Endothelial cell of umbilical vein (primary cell): Measurements from ENCODE around the gene CEP85L.

Experiments
- CTCF ChIP-seq, 2 donors: IDR thresholded peaks; 1 replicate in 1 of 2; 2 replicates in 1 of 2; pipeline ENCODE4 v1.5.1; 2011; ENCODE audit warnings: low read length in 2 of 2, mild to moderate bottlenecking in 2 of 2, moderate library complexity in 2 of 2, control low read depth in 1 of 2, inconsistent platforms in 1 of 2, low read depth in 1 of 2; ENCODE audit not compliant: insufficient read depth in 1 of 2; ENCODE audit errors: extremely low read depth in 1 of 2
- EZH2 ChIP-seq: IDR thresholded peaks from 2 replicates; pipeline ENCODE4 v1.6.1; 2012; ENCODE audit warnings: borderline replicate concordance, low read depth, mild to moderate bottlenecking, moderate library complexity, low read length, inconsistent platforms; ENCODE audit not compliant: severe bottlenecking
- FOS ChIP-seq: IDR thresholded peaks from 2 replicates; pipeline ENCODE4 v1.6.1; 2011; ENCODE audit warnings: mild to moderate bottlenecking, low read length, moderate library complexity, borderline replicate concordance; ENCODE audit not compliant: insufficient read depth
- GATA2 ChIP-seq: IDR thresholded peaks from 2 replicates; pipeline ENCODE4 v1.7.0; 2011; ENCODE audit warnings: low read depth, mild to moderate bottlenecking, moderate library complexity, mixed read lengths, low read length; ENCODE audit not compliant: insufficient read length, insufficient read depth
- JUN ChIP-seq: IDR thresholded peaks from 2 replicates; pipeline ENCODE4 v1.6.1; 2011; ENCODE audit warnings: borderline replicate concordance, low read depth; ENCODE audit not compliant: insufficient read length, insufficient read depth
- MYC ChIP-seq: IDR thresholded peaks from one replicate; pipeline ENCODE4 v1.6.1; 2011; ENCODE audit warnings: mild to moderate bottlenecking, low read depth, low read length
- POLR2A ChIP-seq: IDR thresholded peaks from 2 replicates; pipeline ENCODE4 v1.6.1; 2012; ENCODE audit warnings: low read depth, mild to moderate bottlenecking, control low read depth, low read length
- POLR2AphosphoS5 ChIP-seq: IDR thresholded peaks from 2 replicates; pipeline ENCODE4 v1.6.1; 2012; ENCODE audit warnings: low read depth, mild to moderate bottlenecking, control low read depth, low read length, moderate library complexity; ENCODE audit not compliant: insufficient read depth
- TF ChIP-seq, protein P1 (sequence below): IDR thresholded peaks from 2 replicates; pipeline ENCODE4 v1.6.1; 2011; ENCODE audit not compliant: insufficient read depth, insufficient read length

DNA sequence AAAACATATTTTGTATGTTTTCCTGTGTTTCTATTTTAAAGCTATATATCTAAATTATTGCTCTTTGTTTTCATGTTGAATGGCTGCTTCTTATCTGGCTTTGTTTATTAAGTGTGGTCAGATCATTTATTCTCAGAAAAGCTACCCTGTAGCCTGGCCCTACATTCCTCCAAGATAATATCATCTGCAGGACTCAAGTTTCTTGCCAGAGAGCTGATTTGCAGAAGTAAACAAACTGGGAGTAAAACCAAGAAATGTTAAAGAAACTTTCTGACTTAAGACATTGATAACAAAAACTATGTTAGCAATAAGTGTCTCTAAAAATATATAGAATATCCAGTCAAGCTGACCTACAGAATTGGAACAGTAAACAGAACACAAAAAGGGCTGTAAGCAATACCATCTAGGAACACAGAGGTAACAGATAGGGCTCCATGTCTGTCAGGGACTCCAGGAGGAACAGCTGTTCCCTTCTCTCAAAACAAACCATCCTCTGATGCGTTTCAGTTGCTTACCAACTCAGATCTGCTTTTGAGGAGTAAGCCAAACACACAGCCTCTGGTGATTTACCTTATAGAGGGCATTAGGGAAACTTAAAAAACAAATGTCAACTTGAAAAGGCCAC is 17.5 kb upstream of the CEP85L start:
- TF ChIP-seq POLR2A (no peak), CTCF (IDR thresholded peaks at IDR 0.05; ENCODE audit: extremely low read depth in 1 of 2, insufficient read depth in 1 of 2, low read depth in 1 of 2, low read length in 2 of 2) (no peak), POLR2AphosphoS5 (no peak), EZH2 (no peak), MYC (no peak), FOS (no peak), JUN (no peak), GATA2 (no peak)
- TF ChIP-seq, protein P1, sequence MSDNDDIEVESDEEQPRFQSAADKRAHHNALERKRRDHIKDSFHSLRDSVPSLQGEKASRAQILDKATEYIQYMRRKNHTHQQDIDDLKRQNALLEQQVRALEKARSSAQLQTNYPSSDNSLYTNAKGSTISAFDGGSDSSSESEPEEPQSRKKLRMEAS, result no peak
